ENCODE data around the gene PLOD1. TPM values are rescaled to one million over a fixed set of nuclear protein-coding genes. Genes with fewer than 3 reads are reported as not detected.
"Not testable (repeated sequence)": the region's sequence is repeated elsewhere in the genome, so short reads cannot be mapped to it uniquely, and the experiment has no call there.

PLOD1 gene
- total RNA-seq, 1 donor from 2014 or later = 54.5 TPM

DNA sequence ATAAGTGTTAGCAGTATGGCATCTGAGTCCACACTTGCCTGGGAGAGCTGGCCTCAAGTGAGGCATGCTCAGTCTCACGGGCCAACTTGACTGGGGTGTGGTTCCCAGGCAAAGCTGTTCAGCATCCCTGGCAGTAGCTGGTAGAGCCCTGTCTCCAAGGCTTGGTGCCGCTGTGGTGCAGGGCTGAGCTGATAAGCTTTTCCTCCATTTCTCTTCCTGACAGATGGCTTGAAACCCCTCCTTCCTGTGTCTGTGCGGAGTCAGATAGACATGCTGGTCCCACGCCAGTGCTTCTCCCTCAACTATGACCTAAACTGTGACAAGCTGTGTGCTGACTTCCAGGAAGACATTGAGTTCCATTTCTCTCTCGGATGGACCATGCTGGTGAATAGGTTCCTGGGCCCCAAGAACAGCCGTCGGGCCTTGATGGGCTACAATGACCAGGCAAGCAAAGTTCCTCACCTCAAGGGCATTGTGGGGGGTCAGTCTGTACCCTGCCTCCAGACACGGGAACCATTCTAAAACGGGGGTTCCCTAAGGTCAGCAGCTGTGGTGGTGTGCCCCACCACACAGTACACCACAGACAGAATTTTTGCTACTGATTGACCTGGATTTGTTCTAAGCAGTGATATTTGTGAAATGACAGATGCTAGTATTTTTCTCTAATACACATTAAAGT lies 71.1 kb downstream of the PLOD1 start:
- no peak for DNase-seq (ENCODE audit: low spot score)

DNA sequence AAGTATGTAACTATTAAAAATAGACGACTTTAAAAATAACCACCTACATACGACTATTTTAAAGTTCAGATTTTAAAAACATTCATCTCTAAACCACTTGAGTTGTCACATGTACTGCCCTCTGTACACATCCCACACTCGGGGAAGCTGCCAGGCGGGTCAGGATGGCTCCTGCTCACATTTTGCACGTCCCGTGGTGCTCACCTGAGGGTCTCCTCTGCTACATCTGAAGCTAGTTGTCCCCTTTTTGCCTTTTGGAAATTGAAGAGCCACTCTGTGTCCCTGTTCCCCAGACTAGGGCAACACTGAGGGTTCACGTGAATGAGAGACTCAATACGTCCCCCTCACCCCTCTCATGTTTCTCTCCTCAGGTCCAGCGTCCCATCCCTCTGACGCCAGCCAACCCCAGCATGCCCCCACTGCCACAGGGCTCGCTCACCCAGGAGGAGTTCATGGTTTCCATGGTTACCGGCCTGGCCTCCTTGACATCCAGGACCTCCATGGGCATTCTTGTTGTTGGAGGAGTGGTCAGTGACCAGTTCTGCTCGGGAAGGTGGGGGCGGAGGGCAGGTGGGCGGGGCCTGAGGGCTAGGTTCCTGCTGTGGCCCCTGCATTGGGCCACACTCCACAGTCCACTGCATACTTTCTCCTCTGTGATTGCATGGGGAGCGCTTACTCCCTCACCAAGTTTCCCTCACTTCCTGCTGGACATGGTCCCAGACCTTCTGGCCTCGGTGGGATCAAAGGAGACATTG lies 71.8 kb downstream of the PLOD1 start:
- DNase-seq (ENCODE audit: low spot score) = no peak

DNA sequence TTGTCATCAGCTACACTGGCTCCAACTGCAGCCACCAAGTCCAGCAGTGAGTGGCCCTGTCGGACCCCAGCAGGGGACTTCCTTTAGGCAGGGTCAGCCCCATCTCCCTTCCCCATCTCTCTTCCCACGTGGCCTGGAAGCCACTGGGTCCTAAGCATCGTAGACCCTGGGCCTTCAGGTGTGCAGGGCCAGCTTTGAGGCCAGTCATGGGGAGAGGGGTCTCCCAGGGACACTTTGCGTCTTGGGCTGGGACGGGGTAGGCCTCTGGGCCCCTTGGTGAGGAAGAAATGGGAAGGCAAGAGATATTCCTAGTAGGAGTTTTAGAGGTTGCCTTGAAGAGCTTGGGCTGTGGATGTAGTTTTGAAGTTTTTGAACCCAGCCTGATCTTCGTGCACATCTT lies 72.7 kb downstream of the PLOD1 start:
- no peak for DNase-seq (ENCODE audit: low spot score)

DNA sequence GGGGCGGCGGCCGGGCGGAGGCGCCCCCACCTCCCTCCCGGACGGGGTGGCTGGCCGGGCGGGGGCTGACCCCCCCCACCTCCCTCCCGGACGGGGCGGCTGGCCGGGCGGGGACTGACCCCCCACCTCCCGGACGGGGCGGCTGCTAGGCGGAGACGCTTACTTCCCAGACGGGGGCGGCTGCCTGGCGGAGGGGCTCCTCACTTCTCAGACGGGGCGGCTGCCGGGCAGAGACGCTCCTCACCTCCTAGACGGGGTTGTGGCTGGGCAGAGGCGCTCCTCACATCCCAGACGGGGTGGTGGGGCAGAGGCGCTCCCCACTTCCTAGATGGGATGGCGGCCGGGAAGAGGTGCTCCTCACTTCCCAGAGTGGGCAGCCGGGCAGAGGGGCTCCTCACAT lies 73.8 kb downstream of the PLOD1 start:
- DNase-seq (ENCODE audit: low spot score) = not testable (repeated sequence)

DNA sequence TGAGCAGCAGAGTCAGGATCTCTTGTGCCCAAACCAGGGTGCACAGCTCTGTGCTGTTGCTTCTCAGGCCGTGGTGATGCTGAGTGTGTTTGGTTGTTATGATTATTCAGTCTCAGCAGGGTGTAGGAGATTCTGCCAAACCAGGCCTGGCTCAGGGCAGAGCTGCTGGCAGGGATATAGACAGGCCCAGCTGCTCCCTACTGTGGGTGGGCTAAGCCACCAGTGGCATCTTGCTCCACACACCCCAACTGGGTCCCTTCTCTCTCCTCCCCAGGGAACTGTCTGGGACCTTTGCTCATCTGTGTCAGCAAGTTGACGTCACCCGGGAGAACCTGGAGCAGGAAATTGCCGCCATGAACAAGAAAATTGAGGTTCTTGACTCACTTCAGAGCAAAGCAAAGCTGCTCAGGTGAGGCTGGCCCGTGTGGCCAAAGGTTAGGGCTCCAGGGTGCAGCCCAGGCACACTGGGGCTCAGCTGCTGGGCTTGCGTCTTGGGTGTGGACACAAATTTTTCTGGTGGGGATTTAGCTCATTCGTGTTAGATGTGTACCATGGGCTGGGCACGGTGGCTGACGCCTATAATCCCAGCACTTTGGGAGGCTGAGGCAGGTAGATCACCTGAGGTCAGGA lies 74.9 kb downstream of the PLOD1 start:
- no peak for DNase-seq (ENCODE audit: low spot score)

DNA sequence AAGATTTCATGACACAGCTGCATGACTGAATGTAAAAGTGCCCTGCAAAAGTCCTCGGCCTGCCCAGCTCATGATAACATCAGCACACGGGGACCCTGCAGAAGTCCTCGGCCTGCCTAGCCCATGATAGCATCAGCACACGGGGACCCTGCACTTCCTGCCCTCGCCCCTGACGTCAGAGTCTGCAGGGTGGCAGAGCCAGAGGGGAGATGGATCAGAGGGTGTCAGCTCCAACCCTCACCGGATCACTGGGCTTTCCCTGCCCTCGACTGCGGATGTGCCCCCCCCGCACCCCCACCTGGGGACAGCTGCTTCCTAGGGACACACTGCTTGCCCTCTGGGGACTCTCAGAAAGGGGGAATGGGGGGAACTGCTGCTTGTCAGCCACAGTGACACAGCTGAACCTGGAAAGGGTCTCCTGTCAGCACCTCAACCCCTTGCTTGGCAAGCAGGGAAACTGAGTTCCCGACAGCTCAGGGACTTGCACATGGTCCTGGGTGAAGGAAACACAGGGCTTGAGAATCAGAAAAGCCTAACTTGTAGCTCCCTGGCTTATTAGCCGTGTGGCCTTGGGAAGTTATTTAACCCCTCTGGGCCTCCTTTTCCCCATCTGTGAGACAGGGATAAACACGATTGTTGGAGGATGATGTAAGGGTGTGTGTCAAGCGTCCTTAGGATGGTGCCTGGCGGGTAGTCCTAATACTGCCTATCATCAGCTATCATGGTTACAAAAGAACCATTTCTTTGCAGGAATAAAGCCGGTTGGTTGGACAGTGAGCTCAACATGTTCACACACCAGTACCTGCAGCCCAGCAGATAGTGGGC lies 76.4 kb downstream of the PLOD1 start:
- DNase-seq (ENCODE audit: low spot score) = no peak

DNA sequence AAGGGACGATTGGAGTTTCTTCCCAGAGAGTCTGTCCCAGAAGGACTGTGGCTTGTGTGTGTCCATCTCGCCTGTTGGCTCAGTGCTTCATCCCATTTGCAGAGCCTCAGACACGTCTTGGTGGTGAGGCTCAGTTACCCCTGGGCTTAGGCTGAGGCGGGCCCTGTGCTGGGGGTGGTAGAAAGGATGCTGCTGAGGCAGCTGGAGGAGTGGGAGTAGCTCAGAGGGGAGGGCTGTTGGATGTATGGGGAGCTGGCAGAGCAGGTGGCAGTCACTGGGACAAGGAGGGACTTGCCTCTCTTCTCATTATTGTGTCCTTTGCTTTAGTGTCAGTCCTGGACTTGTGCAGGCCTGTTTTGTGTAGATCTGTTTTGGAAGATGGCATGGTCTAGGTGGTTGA lies 77.5 kb downstream of the PLOD1 start:
- DNase-seq (ENCODE audit: low spot score) = no peak

DNA sequence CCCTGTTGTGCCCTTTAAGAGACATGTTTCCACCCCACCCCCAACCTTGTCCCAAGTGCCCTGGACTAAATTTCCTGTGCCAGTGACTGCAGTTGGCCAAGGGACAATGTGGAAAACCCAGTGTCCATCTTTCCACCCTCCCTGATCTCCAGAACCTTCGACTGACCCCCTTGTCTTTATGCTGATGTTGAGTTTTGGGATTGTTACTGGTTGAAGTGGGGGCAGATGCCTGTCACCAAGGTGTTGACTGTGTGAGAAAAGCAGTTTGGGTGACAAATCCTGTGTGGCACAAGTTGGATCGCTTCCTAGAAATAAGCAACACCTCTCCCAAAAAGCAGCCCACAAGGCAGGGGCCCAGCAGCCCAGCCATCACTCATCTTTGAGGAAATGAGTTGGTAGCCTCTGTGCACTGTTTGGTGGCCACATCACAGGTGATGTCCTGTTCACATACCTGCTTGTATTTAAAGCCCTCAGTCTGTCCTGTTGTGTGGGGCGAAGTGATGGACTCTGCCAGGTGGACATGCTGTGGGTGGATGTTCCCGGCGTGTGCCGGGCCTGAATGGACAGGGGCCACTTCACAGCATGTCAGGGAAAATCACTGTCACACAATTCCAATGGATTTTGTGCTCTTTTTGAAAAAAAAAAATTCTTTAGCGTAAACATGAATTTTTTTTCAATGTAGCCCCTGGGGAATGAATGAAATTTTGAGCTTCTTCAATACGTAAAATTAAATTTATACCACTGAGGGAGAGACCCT lies 78.2 kb downstream of the PLOD1 start:
- DNase-seq (ENCODE audit: low spot score) = no peak

DNA sequence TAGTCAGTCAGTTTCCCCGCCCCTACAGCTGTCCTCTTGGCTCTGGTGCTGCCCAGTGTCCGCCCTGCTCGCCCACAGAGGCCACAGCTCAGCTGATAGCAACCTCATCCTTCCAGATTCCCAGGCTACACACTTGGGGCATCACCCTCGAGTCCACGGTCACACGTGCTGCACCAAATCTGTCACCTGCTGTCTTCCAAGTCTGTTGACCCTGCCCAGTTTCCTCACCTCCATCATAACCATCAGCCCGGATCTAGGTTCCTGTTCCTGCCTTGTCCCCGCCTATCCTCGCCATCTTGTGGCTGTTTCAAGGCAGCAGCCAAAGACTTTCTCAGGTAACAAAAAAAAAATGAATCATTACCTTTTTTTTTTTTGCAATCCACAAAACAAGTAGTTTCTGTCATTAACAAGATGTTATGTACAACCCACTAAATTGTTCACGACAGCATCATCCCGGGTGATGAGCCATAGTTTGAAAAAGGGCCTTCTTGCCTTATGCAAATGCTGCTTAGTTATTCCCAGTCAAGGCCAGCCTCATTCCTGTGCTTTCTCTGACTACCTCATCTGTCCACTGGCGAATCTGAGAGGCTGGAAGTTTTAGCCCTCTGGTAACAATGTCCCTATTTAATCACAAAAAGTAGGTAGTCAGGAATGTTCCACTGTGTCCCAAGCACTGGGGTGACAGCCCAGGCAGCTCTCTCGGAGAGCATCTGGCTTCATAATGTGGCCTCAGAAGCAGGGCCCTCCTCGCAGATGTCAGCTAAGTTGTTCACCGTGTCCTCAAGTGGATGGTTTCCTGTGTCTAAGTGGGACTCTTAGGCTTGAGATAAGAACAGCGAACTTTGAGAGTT lies 79.8 kb downstream of the PLOD1 start:
- DNase-seq (ENCODE audit: low spot score) = no peak

DNA sequence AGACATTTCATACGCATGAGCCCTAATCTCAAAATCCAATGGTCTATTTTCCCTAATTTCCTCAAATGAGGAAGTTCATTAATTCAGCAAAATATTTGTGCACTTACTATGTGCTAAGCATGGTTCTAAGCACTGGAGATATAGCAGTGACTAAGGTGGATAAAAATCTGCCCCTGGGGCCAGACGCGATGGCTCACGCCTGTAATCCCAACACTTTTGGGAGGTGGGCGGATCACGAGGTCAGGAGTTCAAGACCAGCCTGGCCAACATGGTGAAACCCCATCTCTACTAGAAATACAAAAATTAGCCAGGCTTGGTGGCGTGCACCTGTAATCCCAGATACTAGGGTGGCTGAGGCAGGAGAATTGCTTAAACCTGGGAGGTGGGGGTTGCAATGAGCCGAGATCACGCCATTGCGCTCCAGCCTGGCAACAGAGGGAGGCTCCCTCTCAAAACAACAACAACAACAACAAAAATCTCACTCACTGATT lies 80.5 kb downstream of the PLOD1 start:
- DNase-seq (ENCODE audit: low spot score) = no peak

DNA sequence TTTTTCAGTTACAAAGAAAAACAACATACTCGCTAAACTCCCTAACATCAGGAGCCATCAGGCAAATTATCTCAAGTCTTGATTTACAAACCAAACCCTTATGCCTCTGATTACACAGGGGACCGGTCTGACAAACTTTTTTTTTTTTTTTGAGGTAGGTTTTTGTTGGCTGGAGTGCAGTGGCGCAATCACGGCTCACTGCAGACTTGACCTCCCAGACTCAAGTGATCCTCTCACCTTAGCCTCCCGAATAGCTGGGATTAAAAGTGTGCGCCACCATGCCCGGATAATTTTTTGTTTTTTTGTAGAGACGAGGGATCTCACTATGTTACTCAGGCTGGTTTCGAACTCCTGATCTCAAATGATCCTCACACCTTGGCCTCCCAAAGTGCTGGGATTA lies 81.0 kb downstream of the PLOD1 start:
- no peak for DNase-seq (ENCODE audit: low spot score)

DNA sequence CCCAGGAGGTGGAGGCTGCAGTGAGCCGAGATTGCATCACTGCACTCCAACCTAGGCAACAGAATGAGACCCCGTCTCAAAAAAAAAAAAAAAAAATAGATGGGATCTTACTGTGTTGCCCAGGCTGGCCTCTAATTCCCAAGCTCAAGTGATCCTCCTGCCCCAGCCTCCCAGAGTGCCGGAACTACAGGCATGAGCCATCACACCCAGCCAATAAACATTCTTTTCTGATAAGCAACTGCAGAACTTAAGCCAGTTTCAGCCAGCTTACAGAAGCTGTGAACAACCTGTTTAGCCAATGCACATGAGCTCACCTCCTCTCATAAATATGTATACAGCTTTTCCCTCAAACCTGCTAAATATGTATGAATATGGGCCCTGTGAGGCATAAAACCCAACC lies 81.7 kb downstream of the PLOD1 start:
- no peak for DNase-seq (ENCODE audit: low spot score)

DNA sequence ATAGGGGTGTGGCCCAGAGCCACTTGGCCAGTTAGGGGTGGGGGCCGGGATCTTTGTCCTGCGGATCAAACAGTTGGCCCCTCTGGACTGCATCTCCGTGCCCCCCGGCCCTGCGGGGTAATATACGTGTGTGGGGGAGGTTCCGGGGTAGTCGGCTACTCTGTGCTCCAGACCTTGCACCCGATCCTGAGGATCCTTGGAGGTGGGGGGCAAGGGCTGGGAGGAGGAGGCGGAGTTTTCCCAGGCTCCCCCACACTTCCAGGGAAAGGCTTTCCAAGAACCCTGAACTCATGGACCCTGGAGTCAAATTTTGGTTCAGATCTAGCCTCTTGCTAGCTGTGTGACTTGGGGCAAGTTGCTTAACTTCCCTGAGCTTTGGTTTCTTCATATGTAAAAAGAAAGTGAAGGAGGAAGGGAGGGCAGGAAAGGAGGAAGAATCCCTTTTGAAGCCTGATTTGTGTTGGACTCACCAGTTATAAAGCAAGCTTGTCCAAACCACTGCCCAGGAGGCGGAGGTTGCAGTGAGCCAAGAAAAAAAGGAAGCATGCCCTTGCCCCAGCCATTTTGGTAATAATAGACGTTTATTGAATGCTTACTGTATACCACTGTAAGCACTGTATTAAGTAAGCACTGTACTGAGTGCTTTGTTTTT lies 85.5 kb downstream of the PLOD1 start:
- no peak for DNase-seq (ENCODE audit: low spot score)

DNA sequence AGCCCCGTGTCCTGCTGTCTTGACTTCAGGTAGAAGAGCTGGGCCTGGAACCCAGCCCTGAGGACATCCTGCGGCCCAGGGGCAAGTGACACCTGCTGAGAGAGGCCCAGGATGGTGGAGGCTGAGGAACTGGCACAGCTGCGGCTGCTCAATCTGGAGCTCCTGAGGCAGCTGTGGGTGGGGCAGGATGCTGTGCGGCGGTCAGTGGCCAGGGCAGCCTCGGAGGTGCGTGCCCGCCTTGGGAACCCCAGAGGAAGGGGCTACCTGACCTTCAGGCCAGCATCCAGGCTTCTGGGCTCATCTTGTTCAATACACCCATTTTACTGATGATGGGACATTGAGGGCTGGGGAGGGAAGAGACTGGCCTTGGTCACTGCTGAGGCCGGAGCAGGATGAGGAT lies 87.1 kb downstream of the PLOD1 start:
- DNase-seq (ENCODE audit: low spot score) = no peak

DNA sequence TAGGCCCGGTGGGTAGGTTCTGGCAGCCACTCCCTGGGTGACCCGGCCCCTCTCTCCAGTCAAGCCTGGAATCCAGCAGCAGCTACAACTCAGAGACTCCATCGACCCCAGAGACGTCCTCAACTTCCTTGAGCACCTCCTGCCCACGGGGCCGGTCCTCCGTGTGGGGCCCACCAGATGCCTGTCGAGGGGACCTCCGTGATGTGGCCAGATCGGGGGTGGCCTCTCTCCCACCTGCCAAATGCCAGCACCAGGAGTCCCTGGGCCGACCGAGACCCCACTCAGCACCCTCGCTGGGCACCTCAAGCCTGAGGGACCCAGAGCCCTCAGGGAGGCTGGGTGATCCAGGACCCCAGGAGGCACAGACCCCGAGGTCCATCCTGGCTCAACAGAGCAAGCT lies 87.5 kb downstream of the PLOD1 start:
- DNase-seq (ENCODE audit: low spot score) = no peak

Other genes with a start within 250 kb of the PLOD1 start
- gene DRAXIN, start 243.0 kb upstream of the PLOD1 start, total RNA-seq = 0.08 TPM
- gene AGTRAP, start 198.6 kb upstream of the PLOD1 start, total RNA-seq = 33.1 TPM
- gene C1orf167, start 172.5 kb upstream of the PLOD1 start, total RNA-seq = 0.68 TPM
- 55.4 TPM for gene MTHFR, start 128.8 kb upstream of the PLOD1 start, total RNA-seq
- 25.9 TPM for gene CLCN6, start 128.5 kb upstream of the PLOD1 start, total RNA-seq
- gene NPPA, start 86.9 kb upstream of the PLOD1 start, total RNA-seq = not detected
- gene NPPB, start 75.8 kb upstream of the PLOD1 start, total RNA-seq = not detected
- gene KIAA2013, start 8.3 kb upstream of the PLOD1 start, total RNA-seq = 36.6 TPM
- 116 TPM for gene MFN2, start 45.7 kb downstream of the PLOD1 start, total RNA-seq
- 28.0 TPM for gene MIIP, start 84.8 kb downstream of the PLOD1 start, total RNA-seq
- 0.36 TPM for gene TNFRSF8, start 128.6 kb downstream of the PLOD1 start, total RNA-seq
- gene TNFRSF1B, start 232.3 kb downstream of the PLOD1 start, total RNA-seq = 28.0 TPM